Liver (tissue), 9 donors: ENCODE data around the gene PCP2. TPM values are rescaled to one million over a fixed set of nuclear protein-coding genes. Genes with fewer than 3 reads are reported as not detected.

Experiments
- DNase-seq: peaks from one replicate; pipeline ENCODE4 v3.0.0-alpha.2; 2017; ENCODE audit warnings: low spot score
- H3K27ac ChIP-seq, 2 donors: one replicate each; pipeline ENCODE4 v1.7.0; 2013; ENCODE audit warnings: inconsistent platforms in 2 of 2, low read length in 2 of 2, control low read depth in 1 of 2, low read depth in 1 of 2, mild to moderate bottlenecking in 1 of 2
- H3K27me3 ChIP-seq, 4 donors: one replicate each; pipeline versions ENCODE4 v1.6.1 to v1.7.0; 2013; ENCODE audit warnings: low read length in 3 of 4, inconsistent platforms in 1 of 4, mild to moderate bottlenecking in 1 of 4, moderate library complexity in 1 of 4; ENCODE audit not compliant: control insufficient read depth in 4 of 4, insufficient read depth in 4 of 4
- H3K36me3 ChIP-seq, 4 donors: one replicate each; pipeline versions ENCODE4 v1.6.1 to v1.7.0; 2013; ENCODE audit warnings: low read length in 3 of 4, mild to moderate bottlenecking in 3 of 4, low read depth in 1 of 4, moderate library complexity in 1 of 4; ENCODE audit not compliant: control insufficient read depth in 4 of 4, insufficient read depth in 3 of 4
- H3K4me1 ChIP-seq, 4 donors: one replicate each; pipeline versions ENCODE4 v1.6.1 to v1.7.0; 2013; ENCODE audit warnings: low read length in 3 of 4, mild to moderate bottlenecking in 3 of 4, moderate library complexity in 1 of 4; ENCODE audit not compliant: control insufficient read depth in 4 of 4, insufficient read depth in 4 of 4
- H3K4me3 ChIP-seq, 3 donors: one replicate each; pipeline versions ENCODE4 v1.6.1 to v1.7.0; 2013; ENCODE audit warnings: low read length in 3 of 3, control low read depth in 1 of 3, low read depth in 1 of 3, mild to moderate bottlenecking in 1 of 3
- H3K9ac ChIP-seq, 2 donors: one replicate each; pipeline ENCODE4 v1.7.0; 2013; ENCODE audit warnings: low read length in 2 of 2, mild to moderate bottlenecking in 2 of 2, moderate library complexity in 2 of 2, control low read depth in 1 of 2, low read depth in 1 of 2
- H3K9me3 ChIP-seq, 4 donors: one replicate each; pipeline versions ENCODE4 v1.6.1 to v1.7.0; 2013; ENCODE audit warnings: low read length in 3 of 4; ENCODE audit not compliant: control insufficient read depth in 4 of 4
- ATF3 ChIP-seq: IDR thresholded peaks from 2 replicates; pipeline ENCODE4 v1.6.1; 2016; ENCODE audit warnings: antibody characterized with exemption
- CTCF ChIP-seq: fragments of 150-350 bp; IDR thresholded peaks from 2 replicates; pipeline ENCODE4 v1.5.1; 2017; ENCODE audit warnings: improper control_type of control experiment, low read depth, low read length; ENCODE audit not compliant: missing input control
- EGR1 ChIP-seq, 2 donors: IDR thresholded peaks; 2 replicates each; pipeline ENCODE4 v1.6.1; 2016 to 2018; ENCODE audit warnings: antibody characterized with exemption in 2 of 2, low read depth in 2 of 2
- FOXA1 ChIP-seq: IDR thresholded peaks from 2 replicates; pipeline ENCODE4 v1.6.1; 2016; ENCODE audit warnings: antibody characterized with exemption
- FOXA2 ChIP-seq: IDR thresholded peaks from 2 replicates; pipeline ENCODE4 v1.6.1; 2016; ENCODE audit warnings: antibody characterized with exemption
- GABPA ChIP-seq, 2 donors: IDR thresholded peaks in 1 of 2; conservative IDR thresholded peaks in 1 of 2; 2 replicates each; pipeline ENCODE4 v1.6.1; 2016; ENCODE audit warnings: antibody characterized with exemption in 2 of 2, mild to moderate bottlenecking in 1 of 2, moderate library complexity in 1 of 2
- HNF4A ChIP-seq, 2 donors: conservative IDR thresholded peaks; 2 replicates each; pipeline ENCODE4 v1.6.1; 2016; ENCODE audit warnings: antibody characterized with exemption in 2 of 2, mild to moderate bottlenecking in 2 of 2
- HNF4G ChIP-seq: IDR thresholded peaks from 2 replicates; pipeline ENCODE4 v1.6.1; 2016; ENCODE audit warnings: antibody characterized with exemption
- JUND ChIP-seq, 2 donors: IDR thresholded peaks; 2 replicates each; pipeline ENCODE4 v1.6.1; 2016; ENCODE audit warnings: antibody characterized with exemption in 2 of 2
- NR2F2 ChIP-seq: IDR thresholded peaks from 2 replicates; pipeline ENCODE4 v1.6.1; 2016; ENCODE audit warnings: antibody characterized with exemption
- REST ChIP-seq: IDR thresholded peaks from 2 replicates; pipeline ENCODE4 v1.6.1; 2016; ENCODE audit warnings: antibody characterized with exemption, mild to moderate bottlenecking
- RXRA ChIP-seq, 2 donors: IDR thresholded peaks; 2 replicates each; pipeline ENCODE4 v1.6.1; 2017 to 2018; ENCODE audit warnings: antibody characterized with exemption in 2 of 2, mild to moderate bottlenecking in 1 of 2
- SP1 ChIP-seq: IDR thresholded peaks from 2 replicates; pipeline ENCODE4 v1.6.1; 2018; ENCODE audit warnings: antibody characterized with exemption, mild to moderate bottlenecking
- ZBTB33 ChIP-seq: IDR thresholded peaks from 2 replicates; pipeline ENCODE4 v1.6.1; 2016; ENCODE audit warnings: antibody characterized with exemption
- WGBS: extraction: QIAGEN DNeasy Blood & Tissue Kit; methylation state at CpG from one replicate; pipeline ENCODE4 v1.1.7; 2013; 5-methylcytosine and 5-hydroxymethylcytosine counted together
- polyA plus RNA-seq, 2 donors: library from polyadenylated mRNA; stranded (reverse) in 1 of 2; unstranded in 1 of 2; fragments of 200-250 nt in 1 of 2; fragments of >200 nt in 1 of 2; fragmentation: Nextera tagmentation in 1 of 2; extraction: Ambion mirVana in 1 of 2; gene quantifications; one replicate each; pipeline versions ENCODE4 v1.2.1 to v1.2.3, GENCODE V29; 2013 to 2015
- total RNA-seq, 2 donors: library from RNA; depleted of rRNA; stranded (reverse); fragments of >200 nt; gene quantifications; one replicate each; pipeline ENCODE4 v1.2.3, GENCODE V29; 2014
- donor health status: healthy.
- donor health status: healthy.
- donor health status: healthy.
- donor health status: healthy.
- donor health status: healthy.

Gene PCP2
- total and polyA plus RNA-seq, 4 donors = 0.08 to 0.25 TPM; not detected in 2

- DNase-seq = no peak
- Histone ChIP-seq H3K27ac (no peak overlapping the region), H3K27me3 (no peaks in the 10 kb centered on the region), H3K9ac (no peak overlapping the region), H3K36me3 (no peaks in the 10 kb centered on the region), H3K4me1 (peaks cover 0 to 3% (median 0%) of the 10 kb centered on the region in 4 donors), H3K4me3 (no peak overlapping the region), H3K9me3 (no peaks in the 10 kb centered on the region)
- TF ChIP-seq REST (no peak), ZBTB33 (no peak), HNF4A (conservative IDR thresholded peaks at IDR 0.05) (no peak), SP1 (no peak), EGR1 (IDR thresholded peaks at IDR 0.05; ENCODE audit: low read depth in 2 of 2) (no peak), RXRA (IDR thresholded peaks at IDR 0.05) (no peak), NR2F2 (no peak), HNF4G (no peak), GABPA (IDR thresholded peaks at IDR 0.05 in 1 of 2, conservative IDR thresholded peaks at IDR 0.05 in 1 of 2) (no peak), CTCF (no peak), ATF3 (no peak), JUND (IDR thresholded peaks at IDR 0.05) (no peak), FOXA2 (no peak), FOXA1 (no peak)
- 63% methylated on average over 9 of the region's 9 CpGs for WGBS
Observed at GRCh38 chr19:7658219-7658686, 24.7 kb upstream of the PCP2 start.

- no peaks in the 10 kb centered on the region for H3K9me3 ChIP-seq
- no peaks in the 10 kb centered on the region for H3K27me3 ChIP-seq
- no peak overlapping the region for H3K4me3 ChIP-seq
- no peaks in the 10 kb centered on the region for H3K36me3 ChIP-seq
- peak overlapping the region; percentile 41 to 67 for H3K27ac ChIP-seq
- DNase-seq = no peak
- peaks cover 0 to 3% (median 2%) of the 10 kb centered on the region in 4 donors for H3K4me1 ChIP-seq
- no peak overlapping the region for H3K9ac ChIP-seq
- WGBS = 40% methylated on average over 14 of the region's 14 CpGs
- no peak for TF ChIP-seq REST
- TF ChIP-seq ZBTB33 = no peak
- no peak for TF ChIP-seq HNF4A (conservative IDR thresholded peaks at IDR 0.05)
- no peak for TF ChIP-seq CTCF
- TF ChIP-seq GABPA (IDR thresholded peaks at IDR 0.05 in 1 of 2, conservative IDR thresholded peaks at IDR 0.05 in 1 of 2) = no peak
- no peak for TF ChIP-seq EGR1 (IDR thresholded peaks at IDR 0.05; ENCODE audit: low read depth in 2 of 2)
Observed at GRCh38 chr19:7657131-7657751, 23.7 kb upstream of the PCP2 start.
